Fibroblast of lung (primary cell): ENCODE measurements around the gene SPINT2.

ENCODE experiments used
- CTCF ChIP-seq, 2 donors: IDR thresholded peaks in 1 of 2; conservative IDR thresholded peaks in 1 of 2; 1 replicate in 1 of 2; 2 replicates in 1 of 2; pipeline ENCODE4 v1.5.1; 2011 to 2012; ENCODE audit warnings: low read length in 2 of 2, control low read depth in 1 of 2, inconsistent platforms in 1 of 2, low read depth in 1 of 2, mild to moderate bottlenecking in 1 of 2
- EZH2 ChIP-seq: IDR thresholded peaks from 2 replicates; pipeline ENCODE4 v1.5.1; 2012; ENCODE audit warnings: low read length, control low read depth, mild to moderate bottlenecking; ENCODE audit errors: missing control alignments

GRCh38 chr19:38224014-38224862, 40.1 kb upstream of the SPINT2 start, which contains the start of gene DPF1:
- peak in 1 of 2 donors; percentile 20 for TF ChIP-seq CTCF (conservative IDR thresholded peaks at IDR 0.05 in 1 of 2, IDR thresholded peaks at IDR 0.05 in 1 of 2; ENCODE audit: low read depth in 1 of 2, low read length in 2 of 2)
- no peak for TF ChIP-seq EZH2
